Vagina (tissue), 2 donors: ENCODE data around the gene ZEB2.

Source experiments
- CTCF ChIP-seq, 3 experiments: fragments of 450-650 bp in 2 of 3; fragments of 200-600 bp in 1 of 3; sonication (generic) in 1 of 3; IDR thresholded peaks; one replicate each; pipeline ENCODE4 v1.5.1; 2017 to 2019; ENCODE audit warnings: antibody characterized with exemption in 3 of 3, mild to moderate bottlenecking in 2 of 3, moderate library complexity in 2 of 3
- POLR2A ChIP-seq, 2 donors: fragments of 450-650 bp; IDR thresholded peaks; one replicate each; pipeline ENCODE4 v1.6.1; 2017; ENCODE audit warnings: antibody characterized with exemption in 2 of 2, mild to moderate bottlenecking in 2 of 2, moderate library complexity in 2 of 2

GRCh38 chr2:144522897-144523595, 3.1 kb upstream of the ZEB2 start:
- TF ChIP-seq CTCF (IDR thresholded peaks at IDR 0.05) (no peak), POLR2A (IDR thresholded peaks at IDR 0.05) (no peak)
